HG03196 (cell line): ENCODE measurements around the gene C4A.
"Not testable (repeated sequence)": the region's sequence is repeated elsewhere in the genome, so short reads cannot be mapped to it uniquely, and the experiment has no call there.

ENCODE experiments used
- ATAC-seq: cut with Tn5 transposase; IDR thresholded peaks from one replicate; pipeline ENCODE4 v1.9.1; 2021; ENCODE audit not compliant: unreplicated experiment

The C4A gene

GRCh38 chr6:31981744-31982143 is at the start of gene C4A:
Gene C4A, plus strand, starts transcription at chr6:31982057. Its CDS starts 51 bp downstream, at chr6:31982108.
- ATAC-seq, result not testable (repeated sequence)

GRCh38 chr6:31932137-31932536 is 49.7 kb upstream of the C4A start:
- ATAC-seq, result not testable (repeated sequence)

- ATAC-seq, result no peak
Measured at GRCh38 chr6:31933537-31933936, 48.3 kb upstream of the C4A start.

GRCh38 chr6:31935021-31935420 is 46.8 kb upstream of the C4A start:
- ATAC-seq, result no peak

GRCh38 chr6:31935823-31936222 is 46.0 kb upstream of the C4A start:
- no peak for ATAC-seq

- no peak for ATAC-seq
Measured at GRCh38 chr6:31940256-31940664, 41.6 kb upstream of the C4A start.

GRCh38 chr6:31943742-31944141 is 38.1 kb upstream of the C4A start:
- ATAC-seq, result no peak

GRCh38 chr6:31945154-31945506 is 36.7 kb upstream of the C4A start:
- ATAC-seq, result no peak

- no peak for ATAC-seq
Measured at GRCh38 chr6:31945507-31946369, 36.1 kb upstream of the C4A start, which contains the start of gene CFB. Gene CFB, plus strand, starts transcription at chr6:31946095. Its CDS starts 127 bp downstream, at chr6:31946222.

GRCh38 chr6:31946370-31946885 is 35.4 kb upstream of the C4A start:
- no peak for ATAC-seq

GRCh38 chr6:31947070-31947675 is 34.7 kb upstream of the C4A start:
- ATAC-seq, result no peak

GRCh38 chr6:31947864-31948263 is 34.0 kb upstream of the C4A start:
- no peak for ATAC-seq

- ATAC-seq, result no peak
Measured at GRCh38 chr6:31948306-31948705, 33.6 kb upstream of the C4A start.

- no peak for ATAC-seq
Measured at GRCh38 chr6:31948753-31949413, 33.0 kb upstream of the C4A start.

- ATAC-seq, result no peak
Measured at GRCh38 chr6:31949926-31950548, 31.8 kb upstream of the C4A start.

GRCh38 chr6:31952140-31952805 is 29.6 kb upstream of the C4A start:
- ATAC-seq, result no peak

- ATAC-seq, result no peak
Measured at GRCh38 chr6:31952890-31953289, 29.0 kb upstream of the C4A start.

- ATAC-seq, result no peak
Measured at GRCh38 chr6:31954511-31954910, 27.3 kb upstream of the C4A start.

GRCh38 chr6:31956796-31957195 is 25.1 kb upstream of the C4A start:
- ATAC-seq, result no peak

- ATAC-seq, result peak; percentile 6
Measured at GRCh38 chr6:31958412-31958740, 23.5 kb upstream of the C4A start.
